ENCODE data around the gene NPB. TPM values are rescaled to one million over a fixed set of nuclear protein-coding genes. Genes with fewer than 3 reads are reported as not detected.
A peak's percentile ranks its signal among the peaks of the same experiment; 100 is the strongest.

Gene NPB
- total RNA-seq, 3 donors from 2014 or later (not counting 1 experiment from before 2014, with no cell fraction given), result 0.18 to 0.31 TPM; not detected in 1

GRCh38 chr17:81884968-81885367 is 17.1 kb upstream of the NPB start:
- 97% methylated on average over 5 of the region's 5 CpGs for WGBS (ENCODE audit: insufficient coverage)
- no peak overlapping the region for H3K4me3 Mint-ChIP-seq
- peak overlapping the region in 1 of 2 donors; percentile 57 for H3K27ac Mint-ChIP-seq
- TF ChIP-seq CTCF (IDR thresholded peaks at IDR 0.05), result no peak
- peak in 1 of 3 donors; percentile 14 for ATAC-seq
- peaks cover 47% of the 10 kb centered on the region for H3K36me3 ChIP-seq (ENCODE audit: control insufficient read depth, insufficient read depth, low read length)
- DNase-seq, result no peak
- peaks cover 10 to 20% of the 10 kb centered on the region in 2 donors for H3K4me1 Mint-ChIP-seq
- H3K9me3 Mint-ChIP-seq, result no peaks in the 10 kb centered on the region
- H3K4me1 ChIP-seq (ENCODE audit: control insufficient read depth, insufficient read depth, low read length), result peaks cover 4% of the 10 kb centered on the region
- no peaks in the 10 kb centered on the region for H3K36me3 Mint-ChIP-seq
- no peaks in the 10 kb centered on the region for H3K9me3 ChIP-seq (ENCODE audit: control insufficient read depth, insufficient read depth, low read length)
- no peak overlapping the region for H3K27ac ChIP-seq (ENCODE audit: low read length)
- no peak overlapping the region for H3K4me3 ChIP-seq (ENCODE audit: low read length)
- intact Hi-C loops (cut with micrococcal nuclease), result no loop called here
- H3K27me3 ChIP-seq (ENCODE audit: control insufficient read depth, insufficient read depth, low read length), result no peaks in the 10 kb centered on the region
- no peaks in the 10 kb centered on the region for H3K27me3 Mint-ChIP-seq (ENCODE audit: low read depth in 2 of 2)

GRCh38 chr17:81885454-81885853 is 16.6 kb upstream of the NPB start:
- peak overlapping the region; percentile 57 to 67 for H3K27ac Mint-ChIP-seq
- intact Hi-C loops (cut with micrococcal nuclease), result no loop called here

GRCh38 chr17:81885869-81886548 is 16.0 kb upstream of the NPB start:
- H3K27ac Mint-ChIP-seq, result peak overlapping the region; percentile 57 to 67
- no peak for TF ChIP-seq CTCF (IDR thresholded peaks at IDR 0.05)
- 95% methylated on average over 11 of the region's 11 CpGs for WGBS (ENCODE audit: insufficient coverage)
- Histone ChIP-seq H3K9me3 (ENCODE audit: control insufficient read depth, insufficient read depth, low read length) (no peaks in the 10 kb centered on the region), H3K36me3 (ENCODE audit: control insufficient read depth, insufficient read depth, low read length) (peaks cover 47% of the 10 kb centered on the region), H3K4me3 (ENCODE audit: low read length) (no peak overlapping the region), H3K27me3 (ENCODE audit: control insufficient read depth, insufficient read depth, low read length) (no peaks in the 10 kb centered on the region), H3K27ac (ENCODE audit: low read length) (no peak overlapping the region), H3K4me1 (ENCODE audit: control insufficient read depth, insufficient read depth, low read length) (peaks cover 14% of the 10 kb centered on the region)
- intact Hi-C loops (cut with micrococcal nuclease), result no loop called here
- H3K36me3 Mint-ChIP-seq, result no peaks in the 10 kb centered on the region
- peaks cover 10 to 20% of the 10 kb centered on the region in 2 donors for H3K4me1 Mint-ChIP-seq
- H3K27me3 Mint-ChIP-seq (ENCODE audit: low read depth in 2 of 2), result no peaks in the 10 kb centered on the region
- no peak for DNase-seq
- H3K9me3 Mint-ChIP-seq, result no peaks in the 10 kb centered on the region
- ATAC-seq, result no peak
- no peak overlapping the region for H3K4me3 Mint-ChIP-seq

More at GRCh38 chr17:81885454-81885853, 16.6 kb upstream of the NPB start:
- peaks cover 47% of the 10 kb centered on the region for H3K36me3 ChIP-seq (ENCODE audit: control insufficient read depth, insufficient read depth, low read length)
- DNase-seq (no peak), ATAC-seq (peak in 1 of 3 donors; percentile 17)
- H3K4me3 ChIP-seq (ENCODE audit: low read length), result no peak overlapping the region
- H3K27me3 ChIP-seq (ENCODE audit: control insufficient read depth, insufficient read depth, low read length), result no peaks in the 10 kb centered on the region
- no peaks in the 10 kb centered on the region for H3K27me3 Mint-ChIP-seq (ENCODE audit: low read depth in 2 of 2)
- 95% methylated on average over 10 of the region's 10 CpGs for WGBS (ENCODE audit: insufficient coverage)
- peaks cover 10 to 20% of the 10 kb centered on the region in 2 donors for H3K4me1 Mint-ChIP-seq
- no peak overlapping the region for H3K27ac ChIP-seq (ENCODE audit: low read length)
- peak overlapping the region; percentile 25 for H3K4me3 Mint-ChIP-seq
- no peaks in the 10 kb centered on the region for H3K36me3 Mint-ChIP-seq
- peaks cover 9% of the 10 kb centered on the region for H3K4me1 ChIP-seq (ENCODE audit: control insufficient read depth, insufficient read depth, low read length)
- no peaks in the 10 kb centered on the region for H3K9me3 ChIP-seq (ENCODE audit: control insufficient read depth, insufficient read depth, low read length)
- no peak for TF ChIP-seq CTCF (IDR thresholded peaks at IDR 0.05)
- no peaks in the 10 kb centered on the region for H3K9me3 Mint-ChIP-seq
